Astrocyte (in vitro differentiated cells and primary cell): ENCODE results near the gene ZNF827.

Experiments
- EZH2 ChIP-seq: IDR thresholded peaks from 2 replicates; pipeline ENCODE4 v1.6.1; 2012; ENCODE audit warnings: mild to moderate bottlenecking, low read length, inconsistent platforms; ENCODE audit not compliant: insufficient read depth
- TF ChIP-seq, protein P1 (sequence below): IDR thresholded peaks from 2 replicates; pipeline ENCODE4 v1.5.1; 2011; ENCODE audit warnings: low read depth, mild to moderate bottlenecking, inconsistent platforms, low read length, moderate library complexity; ENCODE audit not compliant: insufficient read depth

DNA sequence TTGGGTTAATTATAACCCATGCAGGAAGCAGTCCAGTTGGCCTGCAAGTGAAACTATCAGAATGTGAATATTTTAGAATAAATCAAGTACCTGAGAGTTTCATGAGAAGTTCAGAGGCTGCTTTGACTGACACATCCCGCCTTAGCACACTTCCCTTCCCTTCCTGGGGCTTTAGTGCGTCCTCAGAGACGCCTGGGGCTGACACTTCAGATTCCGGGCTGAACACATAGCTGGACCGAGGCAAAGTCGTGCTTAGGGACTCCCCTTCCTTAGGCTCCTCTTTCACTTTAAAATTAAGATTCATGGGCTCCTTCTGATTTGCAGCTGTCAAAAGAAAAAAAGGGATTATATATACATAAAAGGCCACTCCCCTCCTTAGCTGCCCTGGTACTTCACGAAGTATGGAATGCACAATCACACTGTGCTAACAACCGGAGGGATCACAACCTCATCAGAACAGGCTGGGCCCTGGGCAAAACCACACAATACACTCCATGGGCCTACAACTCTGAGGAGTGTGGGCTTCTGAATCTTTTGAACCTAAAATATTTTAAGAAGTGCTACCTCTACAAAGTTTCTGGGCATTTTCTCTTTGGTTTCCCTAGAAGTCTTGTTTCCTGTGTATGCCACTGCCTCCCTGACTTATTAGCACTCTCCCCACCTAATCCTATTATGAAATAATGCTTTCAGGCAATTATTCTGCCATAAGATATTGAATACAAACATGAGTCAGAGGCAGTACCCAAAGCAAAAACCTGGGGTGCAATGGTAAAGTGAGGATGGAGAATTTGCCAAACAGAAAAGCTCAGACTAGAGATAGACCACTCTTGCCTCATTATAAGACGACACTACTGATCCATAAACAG, 68.2 kb downstream of the ZNF827 start:
- TF ChIP-seq, protein P1, sequence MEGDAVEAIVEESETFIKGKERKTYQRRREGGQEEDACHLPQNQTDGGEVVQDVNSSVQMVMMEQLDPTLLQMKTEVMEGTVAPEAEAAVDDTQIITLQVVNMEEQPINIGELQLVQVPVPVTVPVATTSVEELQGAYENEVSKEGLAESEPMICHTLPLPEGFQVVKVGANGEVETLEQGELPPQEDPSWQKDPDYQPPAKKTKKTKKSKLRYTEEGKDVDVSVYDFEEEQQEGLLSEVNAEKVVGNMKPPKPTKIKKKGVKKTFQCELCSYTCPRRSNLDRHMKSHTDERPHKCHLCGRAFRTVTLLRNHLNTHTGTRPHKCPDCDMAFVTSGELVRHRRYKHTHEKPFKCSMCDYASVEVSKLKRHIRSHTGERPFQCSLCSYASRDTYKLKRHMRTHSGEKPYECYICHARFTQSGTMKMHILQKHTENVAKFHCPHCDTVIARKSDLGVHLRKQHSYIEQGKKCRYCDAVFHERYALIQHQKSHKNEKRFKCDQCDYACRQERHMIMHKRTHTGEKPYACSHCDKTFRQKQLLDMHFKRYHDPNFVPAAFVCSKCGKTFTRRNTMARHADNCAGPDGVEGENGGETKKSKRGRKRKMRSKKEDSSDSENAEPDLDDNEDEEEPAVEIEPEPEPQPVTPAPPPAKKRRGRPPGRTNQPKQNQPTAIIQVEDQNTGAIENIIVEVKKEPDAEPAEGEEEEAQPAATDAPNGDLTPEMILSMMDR: no peak
- no peak for TF ChIP-seq EZH2
